AG08395 (cell line): Measurements from ENCODE around the gene TMOD1.

Source experiments
- DNase-seq: peaks from one replicate; pipeline ENCODE4 v3.0.0; 2012; ENCODE audit warnings: mixed read lengths, low spot score

TMOD1 gene

GRCh38 chr9:97517331-97518089 is 16.0 kb downstream of the TMOD1 start:
- no peak for DNase-seq

GRCh38 chr9:97518166-97518908 is 16.9 kb downstream of the TMOD1 start:
- no peak for DNase-seq

- DNase-seq = peak; percentile 85
These were observed 17.4 kb downstream of the TMOD1 start for GRCh38 chr9:97518909-97519307.

GRCh38 chr9:97519441-97519970 is 18.0 kb downstream of the TMOD1 start:
- no peak for DNase-seq

DNA sequence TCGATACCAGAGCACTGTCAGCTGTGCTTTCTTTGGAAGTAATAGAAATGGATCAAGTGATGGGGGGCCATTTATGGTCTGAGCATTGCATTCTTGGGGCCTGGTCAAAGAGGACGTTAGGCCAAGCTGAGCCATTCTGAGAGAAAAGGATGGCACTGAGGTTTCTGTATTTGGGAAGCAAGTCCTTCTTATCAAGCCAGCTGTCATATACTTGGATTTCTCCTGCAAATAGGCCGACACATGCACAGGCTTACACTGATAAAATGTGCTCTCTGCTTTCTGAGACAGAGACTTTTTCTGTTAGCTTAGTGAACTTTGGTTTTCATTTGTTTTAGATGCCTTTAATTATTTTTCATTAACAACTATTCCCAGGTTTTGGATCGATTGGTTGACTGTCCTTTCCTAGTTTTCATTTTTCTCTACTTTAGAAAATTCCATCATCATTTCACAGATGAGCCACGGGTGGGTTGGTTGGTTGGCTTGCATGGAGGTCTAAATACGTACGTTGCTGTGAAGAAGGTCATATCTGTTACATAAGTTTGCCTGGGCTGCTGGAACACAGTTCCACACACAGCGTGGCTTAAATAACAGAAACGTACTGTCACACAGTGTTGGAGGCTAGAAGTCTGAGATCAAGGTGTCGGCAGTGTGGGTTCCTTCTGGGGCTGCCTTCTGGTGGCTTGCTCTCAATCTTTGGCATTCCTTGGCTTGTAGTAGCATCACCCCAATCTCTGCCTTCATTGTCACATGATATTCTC is 20.3 kb downstream of the TMOD1 start:
- no peak for DNase-seq

DNA sequence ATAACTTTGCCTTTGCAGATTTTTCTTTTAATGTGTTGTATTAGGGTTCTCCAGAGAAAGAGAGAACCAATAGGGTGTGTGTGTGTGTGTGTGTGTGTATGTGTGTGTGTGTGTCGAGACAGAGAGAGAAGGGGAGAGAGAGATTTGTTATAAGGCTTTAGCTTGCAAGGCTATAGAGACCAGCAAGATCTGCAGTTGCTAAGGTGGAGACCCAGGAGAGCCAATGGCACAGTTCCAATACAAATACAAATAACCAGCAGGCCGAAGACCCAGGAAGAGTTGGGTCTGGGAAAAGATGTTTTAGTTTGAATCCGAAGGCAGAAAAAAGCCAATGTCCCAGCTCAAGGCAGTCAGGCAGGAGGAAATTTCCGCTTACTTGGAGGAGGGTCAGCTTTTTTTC is 23.0 kb downstream of the TMOD1 start:
- no peak for DNase-seq

- no peak for DNase-seq
These were observed 24.0 kb downstream of the TMOD1 start for GRCh38 chr9:97525451-97525850.

DNA sequence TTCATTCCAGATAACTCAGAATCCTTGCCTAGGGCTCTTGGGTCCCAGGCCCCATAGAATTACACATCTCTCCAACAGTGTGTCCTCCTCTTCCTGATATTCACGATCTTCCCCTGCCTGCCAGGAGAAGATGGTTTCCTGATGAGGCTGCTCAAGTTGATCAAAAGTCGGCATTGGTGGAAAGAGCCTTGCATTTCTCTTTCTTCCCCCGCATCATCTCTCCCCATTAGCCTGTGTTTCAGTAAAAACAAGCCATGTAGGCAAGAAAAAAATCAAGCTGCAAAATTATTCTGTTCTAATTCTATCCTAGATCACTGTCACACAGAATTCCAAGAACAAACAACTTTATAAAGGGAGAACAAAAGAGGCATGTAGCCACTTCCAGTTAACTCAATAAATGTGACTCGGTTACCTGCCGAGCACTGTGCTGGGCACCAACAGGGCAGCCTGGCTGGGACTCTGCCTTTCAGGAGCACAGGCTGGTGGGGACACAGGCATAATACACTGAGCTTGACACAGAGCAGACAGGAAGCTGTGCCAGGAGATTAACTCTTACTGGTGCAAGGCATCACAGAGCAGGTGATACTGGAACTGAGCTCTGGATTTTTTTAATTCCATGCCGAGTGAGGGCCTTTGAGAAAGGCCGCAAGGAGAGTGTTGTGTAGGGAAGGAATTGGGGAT is 25.6 kb downstream of the TMOD1 start:
- DNase-seq = no peak

DNA sequence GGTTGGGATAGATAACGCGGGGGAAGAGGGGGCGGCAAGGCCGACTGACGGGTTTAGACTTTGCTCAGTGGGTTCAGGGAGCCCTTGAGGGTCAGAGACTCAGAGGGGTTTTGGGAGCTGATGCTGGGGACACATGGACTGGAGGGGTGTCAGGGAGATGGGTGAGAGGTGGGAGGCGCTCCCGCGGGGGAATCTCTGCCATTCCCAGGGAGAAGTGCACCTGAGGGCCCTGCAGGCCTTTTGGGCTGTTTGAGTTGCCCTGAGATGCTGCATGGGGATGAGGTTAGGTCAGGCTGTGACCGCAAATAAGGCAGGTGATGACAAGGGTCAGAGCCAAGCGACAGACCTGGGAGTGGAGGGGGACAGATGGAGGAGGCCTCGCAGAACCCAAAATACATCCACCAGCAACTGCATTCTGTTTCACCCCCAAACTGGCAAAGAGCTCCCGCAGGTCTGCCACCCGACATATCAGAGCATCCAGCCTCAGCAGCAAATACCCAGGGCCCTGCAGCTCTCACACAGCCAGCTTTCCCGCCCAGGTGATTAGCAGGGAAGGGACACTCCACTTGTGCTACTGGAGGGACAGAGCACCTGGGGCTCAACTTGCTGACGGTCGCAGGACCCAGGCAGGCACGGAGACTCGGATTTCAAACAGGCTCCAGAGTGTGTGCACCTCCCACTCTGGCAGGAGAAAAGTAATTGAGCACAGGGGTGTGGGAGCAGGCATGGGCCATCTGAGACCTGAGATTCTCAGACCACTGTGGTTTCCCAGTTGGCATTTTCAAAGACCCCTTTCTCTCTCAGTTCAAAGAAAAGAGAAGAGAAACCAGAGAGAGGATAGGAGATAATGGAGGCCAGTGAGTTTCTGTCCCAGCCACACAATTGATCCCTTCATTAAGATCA is 26.4 kb downstream of the TMOD1 start:
- DNase-seq = no peak

GRCh38 chr9:97528529-97529230 is 27.2 kb downstream of the TMOD1 start:
- no peak for DNase-seq

- DNase-seq = no peak
These were observed 28.1 kb downstream of the TMOD1 start for GRCh38 chr9:97529363-97530076.

GRCh38 chr9:97531888-97532376 is 30.5 kb downstream of the TMOD1 start:
- DNase-seq = no peak

GRCh38 chr9:97534185-97534584 is 32.7 kb downstream of the TMOD1 start:
- DNase-seq = no peak

GRCh38 chr9:97534961-97535594 is 33.6 kb downstream of the TMOD1 start:
- DNase-seq = no peak

DNA sequence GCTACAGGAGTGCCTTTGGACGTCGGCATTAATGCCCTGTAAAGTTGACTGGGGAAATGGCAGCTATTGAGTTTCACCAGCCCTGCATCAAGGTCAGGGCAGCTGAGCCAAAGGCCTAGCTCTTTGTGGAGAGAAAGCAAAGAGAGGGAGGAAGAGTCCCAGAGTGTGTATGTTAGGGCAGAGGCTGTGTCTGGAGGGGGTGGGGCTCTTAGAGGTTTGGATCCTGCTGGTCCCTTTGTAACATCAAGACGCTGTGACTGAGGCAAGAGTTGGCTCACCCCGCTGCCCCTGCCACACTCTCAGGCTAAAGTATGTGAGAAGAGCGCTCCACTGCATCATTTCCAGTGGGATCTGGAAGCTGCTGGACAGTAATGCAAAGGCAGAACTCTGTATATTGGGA is 34.3 kb downstream of the TMOD1 start:
- no peak for DNase-seq

GRCh38 chr9:97536480-97536879 is 35.0 kb downstream of the TMOD1 start:
- DNase-seq = no peak

- DNase-seq = no peak
These were observed 42.1 kb downstream of the TMOD1 start for GRCh38 chr9:97543561-97543960.

DNA sequence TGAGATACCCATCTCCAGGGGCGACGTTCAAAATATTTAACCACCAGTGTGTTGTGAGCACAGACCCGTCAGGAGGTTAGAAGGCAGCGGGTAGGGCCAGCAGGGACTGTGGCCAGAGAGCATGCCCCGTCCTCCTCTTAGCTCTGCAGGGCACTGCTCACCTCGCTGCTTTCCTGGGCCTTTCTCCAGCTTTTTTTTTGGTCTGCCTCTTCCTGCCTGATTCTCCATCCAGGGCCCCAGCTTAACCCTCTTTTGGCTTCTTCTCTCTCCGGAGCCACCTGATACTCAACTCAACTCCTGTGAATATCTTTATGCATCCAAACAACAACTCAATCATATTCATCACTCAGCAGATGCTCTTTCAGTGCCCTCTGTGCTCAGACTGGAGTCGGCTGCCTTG is 44.0 kb downstream of the TMOD1 start:
- DNase-seq = no peak
